Measurements from ENCODE around the gene SLC36A1.

Gene SLC36A1

GRCh38 chr5:151493665-151494064, 46.3 kb downstream of the SLC36A1 start:
- CTCF ChIA-PET: interaction anchor here (1.0 to 2.8 kb wide), 4 partner anchors 16 to 48 kb away, joined by 4 to 15 read pairs (median 8); partner anchors contain the start of gene SLC36A1
- no peak for DNase-seq (ENCODE audit: low read depth, low spot score)
- no peak for TF ChIP-seq CTCF (IDR thresholded peaks at IDR 0.05; ENCODE audit: insufficient read depth, low read length, missing control alignments)
- H3K4me3 ChIP-seq (ENCODE audit: low read depth, low read length): no peak overlapping the region
- POLR2A ChIA-PET: interaction anchor here (1.4 kb wide), 1 partner anchor 46 kb away, joined by 6 read pairs; the partner anchor contains the start of gene SLC36A1

GRCh38 chr5:151495320-151495719, 47.9 kb downstream of the SLC36A1 start:
- TF ChIP-seq CTCF (IDR thresholded peaks at IDR 0.05; ENCODE audit: insufficient read depth, low read length, missing control alignments): no peak
- DNase-seq (ENCODE audit: low read depth, low spot score): no peak
- no peak overlapping the region for H3K4me3 ChIP-seq (ENCODE audit: low read depth, low read length)
- POLR2A ChIA-PET: no interaction called here
- CTCF ChIA-PET: interaction anchor here (0.9 to 2.3 kb wide), 5 partner anchors 12 to 49 kb away, joined by 3 to 6 read pairs (median 5); partner anchors contain the start of gene SLC36A1

GRCh38 chr5:151496041-151496484, 48.7 kb downstream of the SLC36A1 start:
- POLR2A ChIA-PET: no interaction called here
- no peak overlapping the region for H3K4me3 ChIP-seq (ENCODE audit: low read depth, low read length)
- DNase-seq (ENCODE audit: low read depth, low spot score): no peak
- CTCF ChIA-PET: interaction anchor here (0.7 to 2.3 kb wide), 7 partner anchors 9 to 50 kb away, joined by 3 to 6 read pairs (median 3); partner anchors contain the start of gene SLC36A1
- TF ChIP-seq CTCF (IDR thresholded peaks at IDR 0.05; ENCODE audit: insufficient read depth, low read length, missing control alignments): no peak

GRCh38 chr5:151497391-151498002, 50.1 kb downstream of the SLC36A1 start:
- CTCF ChIA-PET: interaction anchor here (0.8 to 10.1 kb wide), 8 partner anchors 8 to 450 kb away, joined by 3 to 160 read pairs (median 13); partner anchors contain the start of gene SLC36A1

GRCh38 chr5:151498395-151499155, 51.2 kb downstream of the SLC36A1 start:
- CTCF ChIA-PET: interaction anchor here (0.6 to 10.1 kb wide), 19 partner anchors 9 to 451 kb away, joined by 3 to 160 read pairs (median 5); partner anchors contain the start of gene SLC36A1
- POLR2A ChIA-PET: no interaction called here
- no peak overlapping the region for H3K4me3 ChIP-seq (ENCODE audit: low read depth, low read length)
- DNase-seq (ENCODE audit: low read depth, low spot score): no peak
- no peak for TF ChIP-seq CTCF (IDR thresholded peaks at IDR 0.05; ENCODE audit: insufficient read depth, low read length, missing control alignments)

More at GRCh38 chr5:151497391-151498002, 50.1 kb downstream of the SLC36A1 start:
- H3K4me3 ChIP-seq (ENCODE audit: low read depth, low read length): no peak overlapping the region
- POLR2A ChIA-PET: no interaction called here
- no peak for TF ChIP-seq CTCF (IDR thresholded peaks at IDR 0.05; ENCODE audit: insufficient read depth, low read length, missing control alignments)
- no peak for DNase-seq (ENCODE audit: low read depth, low spot score)

Measured in AG04449 (cell line).